GM21528 (cell line): ENCODE measurements around the gene SNED1.

Experiments
- ATAC-seq: cut with Tn5 transposase; IDR thresholded peaks from one replicate; pipeline ENCODE4 v1.9.1; 2021; ENCODE audit warnings: mild to moderate bottlenecking, moderate library complexity; ENCODE audit not compliant: unreplicated experiment, low FRiP score

SNED1 gene

DNA sequence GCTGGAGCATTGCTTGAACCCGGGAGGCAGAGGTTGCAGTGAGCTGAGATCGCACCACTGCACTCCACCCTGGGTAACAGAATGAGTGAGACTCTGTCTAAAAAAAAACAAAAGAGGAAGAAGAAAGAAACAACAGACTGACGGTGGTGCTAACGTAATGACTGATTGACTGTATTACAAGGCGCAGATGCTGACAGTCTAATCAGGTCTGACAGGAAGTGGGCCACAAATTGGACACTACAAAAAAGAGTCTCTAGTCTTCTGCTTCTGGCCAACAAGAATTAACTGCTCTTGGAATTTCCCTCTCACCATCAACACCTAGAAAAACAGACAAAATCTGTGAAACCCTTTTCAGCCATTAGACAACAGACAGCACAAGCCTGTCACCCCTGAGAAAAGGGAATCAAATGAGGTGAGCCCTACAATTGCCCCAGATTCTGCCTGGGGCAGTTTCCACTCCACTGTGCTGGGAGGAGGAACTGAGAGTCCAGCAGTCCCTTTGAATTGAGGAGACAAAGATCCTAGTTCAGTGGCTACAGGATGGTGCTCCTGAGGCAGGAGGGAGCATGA, 43.3 kb downstream of the SNED1 start:
- peak; percentile 47 for ATAC-seq

DNA sequence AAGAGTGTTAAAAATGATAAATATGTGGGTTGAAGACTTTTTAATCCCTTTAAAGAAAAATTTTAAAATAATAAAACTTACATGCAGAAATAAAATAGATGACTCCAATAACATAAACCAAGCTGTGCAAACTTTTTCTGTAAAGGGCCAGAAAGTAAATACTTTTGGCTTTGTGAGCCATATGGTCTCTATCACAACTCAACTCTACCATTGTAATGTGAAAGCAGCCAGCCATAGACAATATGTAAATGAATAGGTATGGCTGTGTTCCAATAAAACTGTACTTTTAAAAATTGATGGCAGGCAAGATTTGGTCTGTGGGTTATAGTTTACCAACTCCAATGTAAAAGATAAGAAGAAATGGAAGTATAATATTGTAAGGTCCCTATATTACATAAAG, 45.2 kb downstream of the SNED1 start:
- ATAC-seq = no peak

GRCh38 chr2:241047253-241048010, 49.0 kb downstream of the SNED1 start:
- ATAC-seq = no peak

DNA sequence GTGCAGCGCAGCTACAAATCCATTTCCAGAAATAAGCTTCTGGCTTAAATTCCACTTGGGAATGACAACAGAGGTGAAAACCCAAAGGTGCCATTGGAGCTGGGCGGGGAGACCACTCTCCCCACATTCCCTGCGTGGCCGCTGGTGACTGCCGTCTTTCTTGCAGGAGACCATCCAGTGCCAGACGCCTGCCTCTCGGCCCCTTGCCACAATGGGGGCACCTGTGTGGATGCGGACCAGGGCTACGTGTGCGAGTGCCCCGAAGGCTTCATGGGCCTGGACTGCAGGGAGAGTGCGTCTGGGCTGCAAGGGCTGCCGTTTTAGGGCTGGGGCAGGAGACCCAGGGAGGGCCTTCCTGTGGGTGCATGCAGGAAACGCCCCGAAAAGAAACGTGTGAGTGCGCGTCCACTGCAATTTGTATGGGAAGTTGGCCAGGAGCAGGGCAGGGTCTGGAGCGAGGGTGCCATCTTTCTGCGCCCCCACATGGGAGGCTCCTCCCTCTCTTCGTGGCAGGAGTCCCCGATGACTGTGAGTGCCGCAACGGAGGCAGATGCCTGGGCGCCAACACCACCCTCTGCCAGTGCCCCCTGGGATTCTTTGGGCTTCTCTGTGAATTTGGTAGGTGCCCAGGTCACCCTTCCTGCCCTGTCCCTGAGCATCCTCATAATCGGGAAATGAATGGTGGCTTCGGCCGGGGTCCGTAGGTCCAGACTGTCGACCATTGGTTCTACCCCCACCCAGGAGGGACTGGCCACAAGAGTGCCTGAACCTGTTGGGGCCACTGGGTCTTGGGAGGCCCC, 49.9 kb downstream of the SNED1 start:
- no peak for ATAC-seq

- no peak for ATAC-seq
Observed at GRCh38 chr2:241048949-241049343, 50.5 kb downstream of the SNED1 start.

DNA sequence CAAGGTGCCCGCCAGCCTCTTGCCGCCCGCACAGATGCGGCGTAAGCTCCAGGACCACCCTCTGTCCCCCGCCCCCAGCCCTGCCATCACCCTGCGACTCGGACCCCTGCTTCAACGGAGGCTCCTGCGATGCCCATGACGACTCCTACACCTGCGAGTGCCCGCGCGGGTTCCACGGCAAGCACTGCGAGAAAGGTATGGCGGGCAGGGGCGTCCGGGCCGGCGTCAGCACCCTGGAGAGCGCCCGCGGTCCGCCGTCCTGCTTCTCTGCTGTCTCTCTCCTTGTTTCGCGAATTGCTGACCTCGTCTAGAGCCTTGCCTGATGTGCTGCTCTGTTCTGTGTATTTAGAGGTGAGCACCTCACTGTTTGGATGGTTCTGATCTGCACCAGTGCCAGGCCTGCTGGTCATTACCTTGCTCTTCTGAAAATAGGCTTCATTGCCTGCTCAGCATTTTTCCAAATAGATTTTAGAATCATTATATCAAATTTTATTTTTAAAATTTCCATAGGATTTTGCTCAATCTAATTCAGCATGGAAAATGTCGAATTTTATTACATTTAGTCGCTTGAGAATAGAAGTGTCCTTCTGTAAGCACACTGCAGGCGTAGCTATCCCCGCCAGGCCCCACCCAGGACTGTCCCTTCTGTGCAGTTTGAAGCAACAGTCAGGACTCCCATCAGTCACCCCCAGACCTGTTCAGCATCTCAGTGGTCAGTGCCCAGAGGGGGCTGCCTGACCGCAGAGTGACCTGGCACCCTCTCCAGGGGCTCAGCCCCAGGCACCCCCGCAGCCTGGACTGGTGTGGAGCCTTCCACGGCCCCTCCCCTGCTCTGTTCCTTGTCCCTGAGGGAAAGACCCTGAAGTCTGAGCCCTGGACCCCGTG, 51.6 kb downstream of the SNED1 start:
- ATAC-seq = no peak

DNA sequence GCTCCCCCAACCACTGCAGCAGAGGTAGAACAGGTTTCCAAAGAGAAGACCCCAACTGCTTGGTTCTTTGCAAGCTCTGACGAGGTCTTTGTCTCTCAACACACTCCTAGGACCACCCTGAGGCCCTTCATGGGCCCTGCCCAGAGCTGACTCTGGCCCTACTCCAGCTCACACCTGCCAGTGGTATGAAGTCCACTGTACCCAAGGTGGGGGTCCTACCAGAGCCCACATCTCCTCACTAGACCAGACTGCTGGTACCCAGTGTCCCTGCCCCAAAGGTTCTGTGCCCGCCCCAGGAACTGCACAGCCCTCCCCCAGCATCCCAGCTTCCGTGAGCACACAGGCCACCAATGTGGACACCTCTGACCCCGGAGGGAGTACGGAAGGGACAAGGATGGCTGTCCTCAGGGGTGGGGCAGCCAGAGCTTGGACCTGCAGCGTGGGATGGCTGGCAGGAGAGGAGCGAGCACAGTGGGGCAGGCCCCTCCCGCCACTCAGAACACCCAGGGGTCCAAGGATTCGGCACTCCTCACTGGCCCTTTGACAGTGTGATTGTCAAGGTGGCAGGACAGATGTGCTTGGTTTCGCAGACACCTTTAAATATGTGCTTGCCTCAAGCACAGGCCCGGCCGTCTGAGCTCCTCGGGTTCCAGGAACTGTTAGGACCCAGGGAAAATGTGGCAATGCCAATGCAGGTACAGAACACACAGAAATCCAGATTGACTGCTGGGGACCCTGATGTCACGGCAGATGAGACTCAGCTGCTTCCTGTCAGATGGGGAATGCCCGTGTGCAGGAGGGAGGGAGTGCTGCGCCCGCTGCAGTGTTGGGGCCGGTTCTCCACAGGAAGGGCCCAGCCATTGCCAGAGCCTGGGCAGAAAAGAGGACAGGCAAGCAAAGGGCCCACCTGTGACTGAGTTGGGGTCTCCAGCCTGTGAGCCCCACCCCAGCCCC, 52.5 kb downstream of the SNED1 start:
- ATAC-seq = no peak

- ATAC-seq = no peak
Observed at GRCh38 chr2:241051578-241052487, 53.4 kb downstream of the SNED1 start.

DNA sequence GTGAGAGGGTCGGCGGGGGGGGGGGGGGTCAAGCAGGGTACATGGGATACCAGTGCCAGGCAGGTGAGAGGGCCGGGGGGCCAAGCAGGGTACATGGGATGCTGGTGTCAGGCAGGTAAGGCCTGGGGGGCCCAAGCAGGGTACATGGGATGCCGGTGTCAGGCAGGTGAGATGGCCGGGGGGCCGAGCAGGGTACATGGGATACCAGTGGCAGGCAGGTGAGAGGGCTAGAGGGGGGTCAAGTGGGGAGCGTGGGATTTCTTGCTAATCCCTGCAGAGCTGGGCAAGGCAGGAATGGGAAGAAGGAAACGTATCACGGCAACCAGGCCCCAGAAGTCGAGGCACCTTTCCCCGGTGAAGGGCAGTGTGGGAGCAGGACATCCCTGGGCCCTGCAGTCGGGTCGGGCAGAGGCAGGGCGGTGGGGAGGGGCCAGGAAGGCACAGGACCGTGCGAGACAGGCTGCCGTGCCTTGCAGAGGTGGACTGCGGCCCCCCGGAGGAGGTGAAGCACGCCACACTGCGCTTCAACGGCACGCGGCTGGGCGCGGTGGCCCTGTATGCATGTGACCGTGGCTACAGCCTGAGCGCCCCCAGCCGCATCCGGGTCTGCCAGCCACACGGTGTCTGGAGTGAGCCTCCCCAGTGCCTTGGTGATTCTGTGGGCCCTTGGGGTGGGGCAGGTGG, 54.4 kb downstream of the SNED1 start:
- ATAC-seq = no peak

GRCh38 chr2:241053576-241054251, 55.3 kb downstream of the SNED1 start:
- no peak for ATAC-seq

DNA sequence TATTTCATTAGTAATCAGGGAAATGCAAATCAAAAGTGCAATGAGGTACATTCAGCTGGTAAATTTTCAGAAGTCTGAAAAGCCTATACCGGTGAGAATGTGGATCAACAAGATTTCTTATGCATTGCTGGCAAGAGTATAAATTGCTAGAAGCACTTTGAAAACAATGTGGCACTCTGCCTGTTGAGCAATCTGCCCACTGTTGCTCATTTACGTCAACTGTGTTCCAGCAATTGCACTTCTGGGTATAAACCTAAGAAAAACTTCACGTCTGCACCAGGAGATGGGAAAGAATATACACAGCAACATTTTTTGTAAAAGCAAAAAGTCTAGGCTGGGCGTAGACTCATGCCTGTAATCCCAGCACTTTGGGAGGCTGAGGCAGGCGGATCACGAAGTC, 62.9 kb downstream of the SNED1 start:
- no peak for ATAC-seq

DNA sequence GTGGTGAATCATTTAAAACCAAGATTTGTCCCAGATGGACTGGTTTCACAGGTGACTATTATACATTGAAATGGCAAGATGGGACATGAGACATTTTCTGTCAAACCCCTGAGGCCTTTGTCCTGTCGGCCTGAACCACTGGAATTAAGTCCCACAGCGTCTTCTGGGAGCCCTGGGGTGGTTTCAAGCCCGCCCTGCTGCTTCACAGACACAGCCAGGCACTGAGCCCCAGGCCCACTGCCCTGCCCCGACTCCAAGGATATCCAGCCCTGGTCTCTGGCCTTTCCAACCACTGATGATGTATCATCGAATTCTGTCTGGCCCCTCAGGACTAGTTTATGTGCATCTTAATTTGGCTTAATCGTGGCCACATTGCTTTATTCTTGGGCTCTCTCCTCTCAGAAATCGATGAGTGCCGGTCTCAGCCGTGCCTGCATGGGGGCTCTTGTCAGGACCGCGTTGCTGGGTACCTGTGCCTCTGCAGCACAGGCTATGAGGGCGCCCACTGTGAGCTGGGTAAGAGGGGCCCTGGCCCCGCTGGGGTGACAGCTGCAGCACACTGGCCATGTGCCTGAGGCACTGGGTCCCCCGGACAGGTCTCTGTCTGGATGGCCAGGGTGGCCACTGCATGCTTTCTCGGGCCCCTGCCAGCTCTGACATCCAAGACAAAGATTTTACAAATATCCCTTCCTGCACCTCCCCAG, 64.1 kb downstream of the SNED1 start:
- no peak for ATAC-seq

- no peak for ATAC-seq
Observed at GRCh38 chr2:241063093-241063551, 64.7 kb downstream of the SNED1 start.

DNA sequence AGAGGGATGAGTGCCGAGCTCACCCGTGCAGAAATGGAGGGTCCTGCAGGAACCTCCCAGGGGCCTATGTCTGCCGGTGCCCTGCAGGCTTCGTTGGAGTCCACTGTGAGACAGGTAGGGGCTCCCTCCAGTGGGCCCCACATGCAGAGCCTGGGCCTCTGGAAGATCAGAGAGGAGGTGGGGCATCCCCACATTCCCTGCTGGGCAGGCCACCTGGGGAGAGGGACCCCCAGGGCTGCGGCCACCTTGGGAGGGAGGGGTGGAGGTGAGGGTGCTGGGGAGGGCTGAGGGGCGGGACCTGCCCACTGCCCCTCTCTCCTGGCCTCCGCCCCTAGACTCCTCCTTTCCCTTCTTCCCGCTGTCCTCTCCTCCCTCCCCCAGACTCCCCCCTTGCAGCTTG, 65.2 kb downstream of the SNED1 start:
- ATAC-seq = no peak

GRCh38 chr2:241064008-241064801, 65.8 kb downstream of the SNED1 start:
- ATAC-seq = no peak

DNA sequence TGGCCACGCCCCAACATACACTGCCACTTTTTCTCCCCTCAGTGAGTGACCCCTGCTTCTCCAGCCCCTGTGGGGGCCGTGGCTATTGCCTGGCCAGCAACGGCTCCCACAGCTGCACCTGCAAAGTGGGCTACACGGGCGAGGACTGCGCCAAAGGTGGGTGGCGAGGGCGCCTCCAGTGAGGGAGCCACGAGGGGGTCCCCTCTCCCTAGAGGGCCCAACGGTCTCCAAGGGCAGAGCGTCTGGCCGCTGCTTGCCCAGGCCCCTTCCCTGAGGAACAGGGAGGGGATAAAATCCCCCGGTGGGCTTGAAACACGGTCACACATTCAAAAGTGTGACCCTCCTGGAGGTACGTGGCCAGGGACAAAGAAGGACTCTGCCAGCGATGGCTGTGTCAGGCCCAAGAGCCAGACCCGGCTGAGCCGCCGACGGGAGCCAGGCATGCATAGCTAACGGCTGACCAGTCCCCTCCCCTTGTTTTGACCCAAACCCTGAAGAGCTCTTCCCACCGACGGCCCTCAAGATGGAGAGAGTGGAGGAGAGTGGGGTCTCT, 66.5 kb downstream of the SNED1 start:
- ATAC-seq = no peak
